Measurements from ENCODE around the gene NRF1. TPM values are rescaled to one million over a fixed set of nuclear protein-coding genes. Genes with fewer than 3 reads are reported as not detected.

Gene NRF1
- total and polyA plus RNA-seq, 8 donors: 11.4 to 26.8 (median 22.6) TPM

DNA sequence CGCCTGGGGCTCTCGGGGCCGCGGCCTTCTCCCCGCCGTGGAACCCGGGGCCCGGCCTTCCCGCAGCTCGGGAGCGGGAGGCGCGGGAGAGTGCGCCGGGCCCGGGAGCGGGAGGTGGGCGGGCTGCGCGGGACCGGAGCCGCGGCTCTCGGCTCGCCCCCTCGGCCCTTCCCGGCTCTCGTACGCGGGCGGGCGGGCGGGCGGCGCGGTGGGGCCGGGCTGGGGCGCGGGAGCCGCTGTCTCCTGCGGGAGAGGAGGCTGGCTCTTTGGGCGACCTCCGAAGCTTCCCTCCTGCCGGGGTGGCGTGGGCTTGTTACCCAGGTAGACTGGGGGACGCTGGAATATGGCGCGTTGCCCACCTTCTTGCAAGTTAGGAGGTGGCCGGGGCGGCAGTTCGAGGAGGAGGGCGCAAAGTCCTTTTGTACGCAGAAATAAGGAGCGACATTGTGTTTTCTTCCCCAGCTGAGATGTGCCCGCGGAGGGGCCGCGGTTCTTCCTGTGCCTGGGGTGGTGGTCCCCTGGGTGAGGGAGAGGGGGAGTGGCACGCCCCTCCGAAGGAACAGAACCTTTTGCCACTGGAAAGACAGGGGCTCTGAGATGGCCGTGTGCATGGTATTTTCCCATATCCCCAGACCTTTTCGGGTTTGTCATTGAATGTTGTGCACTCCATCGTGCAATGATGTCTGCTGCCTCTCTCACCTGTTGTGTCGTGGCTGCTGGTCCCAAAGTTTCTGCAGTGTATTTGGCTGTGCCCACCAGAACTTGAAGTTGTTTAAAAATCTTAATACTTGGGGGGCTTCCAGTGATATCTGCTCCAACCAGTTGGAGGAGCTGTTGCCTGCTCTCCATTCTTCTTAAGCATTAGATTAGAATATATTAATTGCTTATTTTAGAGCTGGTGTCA lies 844 bp downstream of the NRF1 start:
- Histone ChIP-seq H3K4me1 (peaks cover 21 to 70% of the 10 kb centered on the region in 2 donors), H3K9me3 (no peaks in the 10 kb centered on the region), H3K27ac (peak overlapping the region; percentile 92 to 94), H3K27me3 (no peaks in the 10 kb centered on the region), H3K36me3 (peaks cover 0 to 6% of the 10 kb centered on the region in 2 donors), H3K4me3 (peak overlapping the region; percentile 66 to 75)
- TF ChIP-seq, protein P1, sequence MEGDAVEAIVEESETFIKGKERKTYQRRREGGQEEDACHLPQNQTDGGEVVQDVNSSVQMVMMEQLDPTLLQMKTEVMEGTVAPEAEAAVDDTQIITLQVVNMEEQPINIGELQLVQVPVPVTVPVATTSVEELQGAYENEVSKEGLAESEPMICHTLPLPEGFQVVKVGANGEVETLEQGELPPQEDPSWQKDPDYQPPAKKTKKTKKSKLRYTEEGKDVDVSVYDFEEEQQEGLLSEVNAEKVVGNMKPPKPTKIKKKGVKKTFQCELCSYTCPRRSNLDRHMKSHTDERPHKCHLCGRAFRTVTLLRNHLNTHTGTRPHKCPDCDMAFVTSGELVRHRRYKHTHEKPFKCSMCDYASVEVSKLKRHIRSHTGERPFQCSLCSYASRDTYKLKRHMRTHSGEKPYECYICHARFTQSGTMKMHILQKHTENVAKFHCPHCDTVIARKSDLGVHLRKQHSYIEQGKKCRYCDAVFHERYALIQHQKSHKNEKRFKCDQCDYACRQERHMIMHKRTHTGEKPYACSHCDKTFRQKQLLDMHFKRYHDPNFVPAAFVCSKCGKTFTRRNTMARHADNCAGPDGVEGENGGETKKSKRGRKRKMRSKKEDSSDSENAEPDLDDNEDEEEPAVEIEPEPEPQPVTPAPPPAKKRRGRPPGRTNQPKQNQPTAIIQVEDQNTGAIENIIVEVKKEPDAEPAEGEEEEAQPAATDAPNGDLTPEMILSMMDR (IDR thresholded peaks at IDR 0.05): peak; percentile 24 to 58
- peak; percentile 38 for ATAC-seq
- intact Hi-C loops (cut with DNase I): no loop called here
- peak; percentile 42 to 81 (median 56) for DNase-seq

DNA sequence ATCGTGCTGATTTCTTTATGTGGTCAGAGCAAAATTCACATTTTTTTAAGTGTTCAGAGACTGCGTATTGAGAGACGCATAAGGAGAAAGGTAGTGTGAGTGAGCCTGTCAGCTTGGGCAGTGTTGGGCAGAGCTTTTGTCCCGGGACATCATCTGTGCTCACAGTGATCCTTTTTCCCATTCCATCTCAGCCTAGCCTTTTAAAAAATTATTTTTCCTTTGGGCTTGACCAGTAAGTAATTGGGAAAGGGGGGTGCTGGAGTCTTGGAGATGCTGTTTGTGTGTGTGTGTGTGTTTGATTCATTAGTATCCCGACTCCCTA lies 1.5 kb downstream of the NRF1 start:
- no peak for DNase-seq
- Histone ChIP-seq H3K36me3 (peaks cover 0 to 6% of the 10 kb centered on the region in 2 donors), H3K4me1 (peaks cover 25 to 74% of the 10 kb centered on the region in 2 donors), H3K9me3 (no peaks in the 10 kb centered on the region), H3K27ac (peak overlapping the region; percentile 92 to 94), H3K4me3 (peak overlapping the region; percentile 66 to 75), H3K27me3 (no peaks in the 10 kb centered on the region)
- intact Hi-C loops (cut with DNase I): no loop called here
- ATAC-seq: no peak
- TF ChIP-seq, protein P1 (IDR thresholded peaks at IDR 0.05): no peak

DNA sequence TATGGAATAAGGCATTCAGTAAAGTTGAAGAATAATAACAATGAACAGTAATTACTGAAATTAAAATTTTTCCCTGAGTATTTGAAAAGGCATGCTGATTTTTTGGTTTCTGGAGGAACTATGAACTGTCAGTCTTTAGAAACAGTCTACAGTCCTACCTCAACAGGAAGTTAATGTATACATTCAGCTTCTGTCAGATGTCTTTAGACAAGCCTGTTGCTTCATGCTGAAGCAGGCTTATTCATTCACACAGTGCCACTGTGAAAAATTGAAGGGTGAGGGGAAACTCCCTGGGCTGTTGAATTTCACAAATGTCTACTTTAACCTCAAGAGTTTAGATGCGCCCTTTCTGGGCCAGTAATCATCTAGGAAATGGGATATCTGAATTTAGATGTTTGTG lies 3.5 kb downstream of the NRF1 start:
- DNase-seq (no peak), ATAC-seq (no peak)
- H3K27ac ChIP-seq: peak overlapping the region in 1 of 2 donors; percentile 72
- TF ChIP-seq, protein P1 (IDR thresholded peaks at IDR 0.05): no peak
- H3K4me1 ChIP-seq: peaks cover 25 to 75% of the 10 kb centered on the region in 2 donors
- H3K9me3 ChIP-seq: no peaks in the 10 kb centered on the region
- intact Hi-C loops (cut with DNase I): no loop called here
- H3K27me3 ChIP-seq: no peaks in the 10 kb centered on the region
- H3K36me3 ChIP-seq: no peaks in the 10 kb centered on the region
- no peak overlapping the region for H3K4me3 ChIP-seq

DNA sequence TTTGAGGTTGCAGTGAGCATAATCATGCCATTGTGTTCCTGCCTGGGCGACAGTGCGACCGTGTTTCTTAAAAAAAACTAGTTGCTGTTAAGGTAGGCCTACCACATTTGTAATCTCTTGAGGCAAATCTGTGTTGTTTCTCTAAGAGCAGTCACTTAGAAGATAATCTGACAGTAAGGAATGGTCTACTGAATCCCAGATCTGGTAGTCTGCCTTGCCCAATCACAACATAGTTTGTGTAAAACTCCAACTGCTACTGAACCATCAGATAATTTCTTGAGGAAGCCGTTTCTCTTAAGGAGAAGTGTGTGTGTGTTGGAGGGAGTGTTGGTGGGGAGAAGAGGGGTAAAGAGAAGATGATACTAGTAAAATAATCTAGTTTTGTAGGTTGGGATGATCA lies 5.0 kb downstream of the NRF1 start:
- TF ChIP-seq, protein P1 (IDR thresholded peaks at IDR 0.05): no peak
- no peaks in the 10 kb centered on the region for H3K9me3 ChIP-seq
- H3K36me3 ChIP-seq: no peaks in the 10 kb centered on the region
- H3K4me3 ChIP-seq: no peak overlapping the region
- no peaks in the 10 kb centered on the region for H3K27me3 ChIP-seq
- peaks cover 25 to 71% of the 10 kb centered on the region in 2 donors for H3K4me1 ChIP-seq
- no peak for ATAC-seq
- intact Hi-C loops (cut with DNase I): no loop called here
- peak overlapping the region in 1 of 2 donors; percentile 72 for H3K27ac ChIP-seq
- DNase-seq: no peak

DNA sequence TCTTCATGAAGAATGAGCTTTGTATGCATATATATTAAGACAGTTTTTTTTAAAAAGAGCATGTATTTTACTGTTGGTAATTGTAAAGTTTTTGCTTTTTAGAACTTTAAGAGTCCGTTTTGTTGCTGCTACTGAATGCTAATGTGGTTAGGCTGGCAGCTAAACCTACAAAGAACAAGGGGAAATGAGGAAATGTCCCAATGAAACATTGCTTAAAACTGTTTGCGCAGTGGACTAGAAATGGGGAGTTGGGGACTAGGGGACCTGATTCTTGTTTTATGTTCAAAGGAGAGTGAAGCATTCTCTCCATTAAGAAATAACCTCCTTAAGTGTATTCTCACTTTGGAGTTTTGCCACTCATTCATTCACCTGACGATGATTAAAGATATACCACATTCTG lies 5.7 kb downstream of the NRF1 start:
- H3K27me3 ChIP-seq: no peaks in the 10 kb centered on the region
- no peaks in the 10 kb centered on the region for H3K9me3 ChIP-seq
- H3K4me1 ChIP-seq: peaks cover 25 to 71% of the 10 kb centered on the region in 2 donors
- intact Hi-C loops (cut with DNase I): no loop called here
- no peaks in the 10 kb centered on the region for H3K36me3 ChIP-seq
- no peak overlapping the region for H3K4me3 ChIP-seq
- DNase-seq (no peak), ATAC-seq (peak; percentile 25)
- TF ChIP-seq, protein P1 (IDR thresholded peaks at IDR 0.05): no peak
- H3K27ac ChIP-seq: peak overlapping the region; percentile 40 to 72
